ENCODE measurements around the gene C12orf42.

DNA sequence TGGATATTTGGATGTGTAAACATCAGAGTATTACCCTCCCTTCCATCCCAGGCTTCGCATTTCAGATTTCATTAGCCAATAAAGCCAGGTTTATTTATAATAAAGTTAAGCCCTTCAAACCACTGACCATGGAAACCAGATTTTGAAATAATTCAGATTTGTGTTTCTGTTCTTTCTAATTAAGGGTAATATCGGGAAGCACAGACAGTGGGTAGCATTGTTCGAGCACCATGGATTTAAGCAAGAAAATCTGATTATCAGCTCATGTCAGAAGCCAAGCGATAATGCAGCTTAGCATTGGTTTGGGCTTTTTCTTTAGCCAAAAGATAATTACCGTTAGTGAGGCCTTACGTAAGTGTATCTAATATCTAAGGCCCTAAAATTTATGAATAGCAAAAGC is 116.1 kb downstream of the C12orf42 start:
- TF ChIP-seq, protein P1, sequence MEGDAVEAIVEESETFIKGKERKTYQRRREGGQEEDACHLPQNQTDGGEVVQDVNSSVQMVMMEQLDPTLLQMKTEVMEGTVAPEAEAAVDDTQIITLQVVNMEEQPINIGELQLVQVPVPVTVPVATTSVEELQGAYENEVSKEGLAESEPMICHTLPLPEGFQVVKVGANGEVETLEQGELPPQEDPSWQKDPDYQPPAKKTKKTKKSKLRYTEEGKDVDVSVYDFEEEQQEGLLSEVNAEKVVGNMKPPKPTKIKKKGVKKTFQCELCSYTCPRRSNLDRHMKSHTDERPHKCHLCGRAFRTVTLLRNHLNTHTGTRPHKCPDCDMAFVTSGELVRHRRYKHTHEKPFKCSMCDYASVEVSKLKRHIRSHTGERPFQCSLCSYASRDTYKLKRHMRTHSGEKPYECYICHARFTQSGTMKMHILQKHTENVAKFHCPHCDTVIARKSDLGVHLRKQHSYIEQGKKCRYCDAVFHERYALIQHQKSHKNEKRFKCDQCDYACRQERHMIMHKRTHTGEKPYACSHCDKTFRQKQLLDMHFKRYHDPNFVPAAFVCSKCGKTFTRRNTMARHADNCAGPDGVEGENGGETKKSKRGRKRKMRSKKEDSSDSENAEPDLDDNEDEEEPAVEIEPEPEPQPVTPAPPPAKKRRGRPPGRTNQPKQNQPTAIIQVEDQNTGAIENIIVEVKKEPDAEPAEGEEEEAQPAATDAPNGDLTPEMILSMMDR (IDR thresholded peaks at IDR 0.05), result no peak
- TF ChIP-seq POLR2A (IDR thresholded peaks at IDR 0.05), result no peak

Data from uterus (tissue), 2 donors.